OCI-LY1 (cell line): ENCODE results near the gene PRSS22.

Experiments
- EZH2 ChIP-seq: fragments of 200-600 bp; sonication (generic), shearing (Covaris generic); IDR thresholded peaks from 2 replicates; pipeline ENCODE4 v1.8.0; 2017; ENCODE audit warnings: borderline replicate concordance, mixed run types, mild to moderate bottlenecking, antibody characterized with exemption, low read length, moderate library complexity, mixed read lengths
- TF ChIP-seq, protein P1 (sequence below): fragments of 200-600 bp; sonication (generic), shearing (Covaris generic); IDR thresholded peaks from 2 replicates; pipeline ENCODE4 v1.5.1; 2017; ENCODE audit warnings: mild to moderate bottlenecking, antibody characterized with exemption, low read length, moderate library complexity, mixed read lengths

- no peak for TF ChIP-seq EZH2
- TF ChIP-seq, protein P1, sequence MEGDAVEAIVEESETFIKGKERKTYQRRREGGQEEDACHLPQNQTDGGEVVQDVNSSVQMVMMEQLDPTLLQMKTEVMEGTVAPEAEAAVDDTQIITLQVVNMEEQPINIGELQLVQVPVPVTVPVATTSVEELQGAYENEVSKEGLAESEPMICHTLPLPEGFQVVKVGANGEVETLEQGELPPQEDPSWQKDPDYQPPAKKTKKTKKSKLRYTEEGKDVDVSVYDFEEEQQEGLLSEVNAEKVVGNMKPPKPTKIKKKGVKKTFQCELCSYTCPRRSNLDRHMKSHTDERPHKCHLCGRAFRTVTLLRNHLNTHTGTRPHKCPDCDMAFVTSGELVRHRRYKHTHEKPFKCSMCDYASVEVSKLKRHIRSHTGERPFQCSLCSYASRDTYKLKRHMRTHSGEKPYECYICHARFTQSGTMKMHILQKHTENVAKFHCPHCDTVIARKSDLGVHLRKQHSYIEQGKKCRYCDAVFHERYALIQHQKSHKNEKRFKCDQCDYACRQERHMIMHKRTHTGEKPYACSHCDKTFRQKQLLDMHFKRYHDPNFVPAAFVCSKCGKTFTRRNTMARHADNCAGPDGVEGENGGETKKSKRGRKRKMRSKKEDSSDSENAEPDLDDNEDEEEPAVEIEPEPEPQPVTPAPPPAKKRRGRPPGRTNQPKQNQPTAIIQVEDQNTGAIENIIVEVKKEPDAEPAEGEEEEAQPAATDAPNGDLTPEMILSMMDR: no peak
Observed at GRCh38 chr16:2841606-2842339, 16.2 kb downstream of the PRSS22 start.
